ENCODE measurements around the gene USP25.

USP25 gene

GRCh38 chr21:15837645-15838044 is 107.9 kb downstream of the USP25 start:
- H3K36me3 ChIP-seq (ENCODE audit: insufficient read depth, low read length) = peaks cover 11% of the 10 kb centered on the region; the same call in 1 of the 2 replicates
- no peak overlapping the region for H3K4me3 ChIP-seq
- H3K9ac ChIP-seq (ENCODE audit: insufficient read length) = no peak overlapping the region
- no peaks in the 10 kb centered on the region for H3K9me3 ChIP-seq (ENCODE audit: low read depth, low read length)
- no peak overlapping the region for H3K27ac ChIP-seq
- DNase-seq (ENCODE audit: low read depth, low spot score) = no peak
- TF ChIP-seq FOXP2 (optimal IDR thresholded peaks at IDR 0.05; ENCODE audit: control extremely low read depth, extremely low read length, insufficient read depth) = no peak
- no peak for TF ChIP-seq POLR2AphosphoS5 (IDR thresholded peaks at IDR 0.05; ENCODE audit: borderline replicate concordance, low read depth, low read length)
- no peak for TF ChIP-seq EZH2 (IDR thresholded peaks at IDR 0.05)

GRCh38 chr21:15839026-15839425 is 109.2 kb downstream of the USP25 start:
- DNase-seq (ENCODE audit: low read depth, low spot score) = no peak
- TF ChIP-seq POLR2AphosphoS5 (IDR thresholded peaks at IDR 0.05; ENCODE audit: borderline replicate concordance, low read depth, low read length) (no peak), FOXP2 (optimal IDR thresholded peaks at IDR 0.05; ENCODE audit: control extremely low read depth, extremely low read length, insufficient read depth) (no peak), EZH2 (IDR thresholded peaks at IDR 0.05) (no peak)
- Histone ChIP-seq H3K36me3 (ENCODE audit: insufficient read depth, low read length) (peaks cover 5% of the 10 kb centered on the region; the same call in 1 of the 2 replicates), H3K9ac (ENCODE audit: insufficient read length) (no peak overlapping the region), H3K27ac (no peak overlapping the region), H3K4me3 (no peak overlapping the region), H3K9me3 (ENCODE audit: low read depth, low read length) (no peaks in the 10 kb centered on the region)

- Histone ChIP-seq H3K9ac (ENCODE audit: insufficient read length) (no peak overlapping the region), H3K27ac (no peak overlapping the region), H3K36me3 (ENCODE audit: insufficient read depth, low read length) (peaks cover 5% of the 10 kb centered on the region; the same call in 1 of the 2 replicates), H3K9me3 (ENCODE audit: low read depth, low read length) (no peaks in the 10 kb centered on the region), H3K4me3 (no peak overlapping the region)
- no peak for DNase-seq (ENCODE audit: low read depth, low spot score)
- TF ChIP-seq FOXP2 (optimal IDR thresholded peaks at IDR 0.05; ENCODE audit: control extremely low read depth, extremely low read length, insufficient read depth) (no peak), EZH2 (IDR thresholded peaks at IDR 0.05) (no peak), POLR2AphosphoS5 (IDR thresholded peaks at IDR 0.05; ENCODE audit: borderline replicate concordance, low read depth, low read length) (no peak)
Observed at GRCh38 chr21:15839601-15840000, 109.8 kb downstream of the USP25 start.

GRCh38 chr21:15840406-15840805 is 110.6 kb downstream of the USP25 start:
- Histone ChIP-seq H3K9me3 (ENCODE audit: low read depth, low read length) (no peaks in the 10 kb centered on the region), H3K4me3 (no peak overlapping the region), H3K9ac (ENCODE audit: insufficient read length) (no peak overlapping the region), H3K27ac (no peak overlapping the region), H3K36me3 (ENCODE audit: insufficient read depth, low read length) (peaks cover 5% of the 10 kb centered on the region; the same call in 1 of the 2 replicates)
- DNase-seq (ENCODE audit: low read depth, low spot score) = no peak
- no peak for TF ChIP-seq POLR2AphosphoS5 (IDR thresholded peaks at IDR 0.05; ENCODE audit: borderline replicate concordance, low read depth, low read length)
- TF ChIP-seq EZH2 (IDR thresholded peaks at IDR 0.05) = no peak
- no peak for TF ChIP-seq FOXP2 (optimal IDR thresholded peaks at IDR 0.05; ENCODE audit: control extremely low read depth, extremely low read length, insufficient read depth)

GRCh38 chr21:15841856-15842564 is 112.2 kb downstream of the USP25 start:
- H3K27ac ChIP-seq = peak overlapping the region; percentile 76
- H3K4me3 ChIP-seq = peak overlapping the region; percentile 53
- TF ChIP-seq FOXP2 (optimal IDR thresholded peaks at IDR 0.05; ENCODE audit: control extremely low read depth, extremely low read length, insufficient read depth) = no peak
- TF ChIP-seq EZH2 (IDR thresholded peaks at IDR 0.05) = no peak
- TF ChIP-seq POLR2AphosphoS5 (IDR thresholded peaks at IDR 0.05; ENCODE audit: borderline replicate concordance, low read depth, low read length) = no peak
- peaks cover 5% of the 10 kb centered on the region; the same call in 1 of the 2 replicates for H3K36me3 ChIP-seq (ENCODE audit: insufficient read depth, low read length)
- H3K9ac ChIP-seq (ENCODE audit: insufficient read length) = no peak overlapping the region
- no peaks in the 10 kb centered on the region for H3K9me3 ChIP-seq (ENCODE audit: low read depth, low read length)
- DNase-seq (ENCODE audit: low read depth, low spot score) = peak; percentile 70

- H3K9ac ChIP-seq (ENCODE audit: insufficient read length) = peak overlapping the region; percentile 7
- peak overlapping the region; percentile 76 for H3K27ac ChIP-seq
- H3K4me3 ChIP-seq = peak overlapping the region; percentile 53
- peaks cover 6% of the 10 kb centered on the region; the same call in 1 of the 2 replicates for H3K36me3 ChIP-seq (ENCODE audit: insufficient read depth, low read length)
- DNase-seq (ENCODE audit: low read depth, low spot score) = no peak
- TF ChIP-seq FOXP2 (optimal IDR thresholded peaks at IDR 0.05; ENCODE audit: control extremely low read depth, extremely low read length, insufficient read depth) = no peak
- no peak for TF ChIP-seq POLR2AphosphoS5 (IDR thresholded peaks at IDR 0.05; ENCODE audit: borderline replicate concordance, low read depth, low read length)
- no peak for TF ChIP-seq EZH2 (IDR thresholded peaks at IDR 0.05)
- H3K9me3 ChIP-seq (ENCODE audit: low read depth, low read length) = no peaks in the 10 kb centered on the region
Observed at GRCh38 chr21:15842565-15842880, 112.7 kb downstream of the USP25 start.

- TF ChIP-seq POLR2AphosphoS5 (IDR thresholded peaks at IDR 0.05; ENCODE audit: borderline replicate concordance, low read depth, low read length) = no peak
- no peak for TF ChIP-seq FOXP2 (optimal IDR thresholded peaks at IDR 0.05; ENCODE audit: control extremely low read depth, extremely low read length, insufficient read depth)
- no peak for TF ChIP-seq EZH2 (IDR thresholded peaks at IDR 0.05)
- DNase-seq (ENCODE audit: low read depth, low spot score) = no peak
- Histone ChIP-seq H3K27ac (no peak overlapping the region), H3K4me3 (no peak overlapping the region), H3K9ac (ENCODE audit: insufficient read length) (no peak overlapping the region), H3K9me3 (ENCODE audit: low read depth, low read length) (no peaks in the 10 kb centered on the region), H3K36me3 (ENCODE audit: insufficient read depth, low read length) (peaks cover 7% of the 10 kb centered on the region; the same call in 1 of the 2 replicates)
Observed at GRCh38 chr21:15843766-15844165, 114.0 kb downstream of the USP25 start.

- TF ChIP-seq EZH2 (IDR thresholded peaks at IDR 0.05) (no peak), POLR2AphosphoS5 (IDR thresholded peaks at IDR 0.05; ENCODE audit: borderline replicate concordance, low read depth, low read length) (no peak), FOXP2 (optimal IDR thresholded peaks at IDR 0.05; ENCODE audit: control extremely low read depth, extremely low read length, insufficient read depth) (no peak)
- DNase-seq (ENCODE audit: low read depth, low spot score) = no peak
- Histone ChIP-seq H3K9me3 (ENCODE audit: low read depth, low read length) (no peaks in the 10 kb centered on the region), H3K36me3 (ENCODE audit: insufficient read depth, low read length) (peaks cover 12% of the 10 kb centered on the region), H3K9ac (ENCODE audit: insufficient read length) (no peak overlapping the region), H3K27ac (no peak overlapping the region), H3K4me3 (no peak overlapping the region)
Observed at GRCh38 chr21:15848634-15849560, 119.1 kb downstream of the USP25 start.
